ENCODE measurements around the gene GZMA. TPM values are rescaled to one million over a fixed set of nuclear protein-coding genes. Genes with fewer than 3 reads are reported as not detected.

GZMA gene
- total RNA-seq, 3 donors from 2014 or later: 1.0 to 1.6 TPM; not detected in 1

- H3K27ac ChIP-seq: no peak overlapping the region
- H3K4me1 ChIP-seq: no peaks in the 10 kb centered on the region
- H3K27me3 ChIP-seq: no peaks in the 10 kb centered on the region
- TF ChIP-seq, protein P1, sequence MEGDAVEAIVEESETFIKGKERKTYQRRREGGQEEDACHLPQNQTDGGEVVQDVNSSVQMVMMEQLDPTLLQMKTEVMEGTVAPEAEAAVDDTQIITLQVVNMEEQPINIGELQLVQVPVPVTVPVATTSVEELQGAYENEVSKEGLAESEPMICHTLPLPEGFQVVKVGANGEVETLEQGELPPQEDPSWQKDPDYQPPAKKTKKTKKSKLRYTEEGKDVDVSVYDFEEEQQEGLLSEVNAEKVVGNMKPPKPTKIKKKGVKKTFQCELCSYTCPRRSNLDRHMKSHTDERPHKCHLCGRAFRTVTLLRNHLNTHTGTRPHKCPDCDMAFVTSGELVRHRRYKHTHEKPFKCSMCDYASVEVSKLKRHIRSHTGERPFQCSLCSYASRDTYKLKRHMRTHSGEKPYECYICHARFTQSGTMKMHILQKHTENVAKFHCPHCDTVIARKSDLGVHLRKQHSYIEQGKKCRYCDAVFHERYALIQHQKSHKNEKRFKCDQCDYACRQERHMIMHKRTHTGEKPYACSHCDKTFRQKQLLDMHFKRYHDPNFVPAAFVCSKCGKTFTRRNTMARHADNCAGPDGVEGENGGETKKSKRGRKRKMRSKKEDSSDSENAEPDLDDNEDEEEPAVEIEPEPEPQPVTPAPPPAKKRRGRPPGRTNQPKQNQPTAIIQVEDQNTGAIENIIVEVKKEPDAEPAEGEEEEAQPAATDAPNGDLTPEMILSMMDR (IDR thresholded peaks at IDR 0.05): no peak
- TF ChIP-seq POLR2A (IDR thresholded peaks at IDR 0.05): no peak
- no peak for TF ChIP-seq POLR2AphosphoS5 (IDR thresholded peaks at IDR 0.05)
- no peak for DNase-seq (ENCODE audit: low spot score in 2 of 2)
- peaks cover 0 to 8% of the 10 kb centered on the region in 2 donors for H3K9me3 ChIP-seq
- H3K36me3 ChIP-seq: no peaks in the 10 kb centered on the region
- H3K4me3 ChIP-seq: no peak overlapping the region
- intact Hi-C loops (cut with DNase I; ENCODE audit: low total_unique reads): no loop called here
Observed at GRCh38 chr5:55134053-55134722, 31.7 kb downstream of the GZMA start.

GRCh38 chr5:55136521-55136920 lies 34.1 kb downstream of the GZMA start:
- no peak overlapping the region for H3K4me3 ChIP-seq

DNA sequence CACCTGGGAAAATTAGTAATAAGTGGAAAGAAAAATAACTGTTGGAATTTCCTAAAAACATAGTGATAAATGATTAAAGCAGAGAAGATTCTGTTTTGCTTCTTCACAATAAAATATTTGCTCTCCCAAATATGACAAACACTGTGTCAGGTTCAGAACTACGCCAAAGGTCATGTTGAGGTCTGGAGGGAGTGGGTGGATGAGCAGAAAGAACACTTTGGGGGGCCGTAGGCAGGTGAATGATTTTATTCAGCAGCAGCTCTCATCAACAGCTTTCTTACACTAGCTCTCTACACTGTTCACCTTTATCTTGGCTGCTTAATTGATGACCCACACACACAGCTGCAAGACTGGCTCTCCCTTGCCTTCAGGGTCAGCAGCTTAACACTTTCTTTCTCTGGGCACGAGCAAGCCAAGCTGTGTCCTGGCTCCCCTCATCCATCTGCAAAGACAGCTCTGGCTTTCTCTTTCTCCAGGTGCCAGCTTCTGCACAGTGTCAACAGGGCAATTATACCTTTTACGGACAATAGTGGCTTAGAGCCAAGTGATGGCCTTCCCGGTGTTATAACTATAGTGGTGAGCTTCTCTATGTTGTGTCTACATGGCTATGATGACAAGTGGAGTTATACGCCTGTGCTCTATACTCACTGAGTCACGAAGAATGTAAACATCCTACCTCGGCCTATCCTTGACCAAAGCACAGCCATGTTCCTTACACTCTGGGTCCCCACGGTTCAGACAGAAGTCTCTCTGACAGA lies 38.6 kb downstream of the GZMA start:
- TF ChIP-seq POLR2A (IDR thresholded peaks at IDR 0.05): no peak
- TF ChIP-seq POLR2AphosphoS5 (IDR thresholded peaks at IDR 0.05): no peak
- TF ChIP-seq, protein P1 (IDR thresholded peaks at IDR 0.05): no peak
- Histone ChIP-seq H3K27ac (no peak overlapping the region), H3K4me3 (no peak overlapping the region), H3K4me1 (no peaks in the 10 kb centered on the region), H3K27me3 (no peaks in the 10 kb centered on the region), H3K36me3 (no peaks in the 10 kb centered on the region), H3K9me3 (no peaks in the 10 kb centered on the region)
- intact Hi-C loops (cut with DNase I; ENCODE audit: low total_unique reads): no loop called here
- no peak for DNase-seq (ENCODE audit: low spot score in 2 of 2)

More at GRCh38 chr5:55136521-55136920, 34.1 kb downstream of the GZMA start:
- H3K36me3 ChIP-seq: no peaks in the 10 kb centered on the region
- no peak for DNase-seq (ENCODE audit: low spot score in 2 of 2)
- no peaks in the 10 kb centered on the region for H3K4me1 ChIP-seq
- TF ChIP-seq POLR2AphosphoS5 (IDR thresholded peaks at IDR 0.05): no peak
- TF ChIP-seq POLR2A (IDR thresholded peaks at IDR 0.05): no peak
- TF ChIP-seq, protein P1 (IDR thresholded peaks at IDR 0.05): no peak
- no peaks in the 10 kb centered on the region for H3K27me3 ChIP-seq
- intact Hi-C loops (cut with DNase I; ENCODE audit: low total_unique reads): no loop called here
- no peaks in the 10 kb centered on the region for H3K9me3 ChIP-seq
- H3K27ac ChIP-seq: no peak overlapping the region

DNA sequence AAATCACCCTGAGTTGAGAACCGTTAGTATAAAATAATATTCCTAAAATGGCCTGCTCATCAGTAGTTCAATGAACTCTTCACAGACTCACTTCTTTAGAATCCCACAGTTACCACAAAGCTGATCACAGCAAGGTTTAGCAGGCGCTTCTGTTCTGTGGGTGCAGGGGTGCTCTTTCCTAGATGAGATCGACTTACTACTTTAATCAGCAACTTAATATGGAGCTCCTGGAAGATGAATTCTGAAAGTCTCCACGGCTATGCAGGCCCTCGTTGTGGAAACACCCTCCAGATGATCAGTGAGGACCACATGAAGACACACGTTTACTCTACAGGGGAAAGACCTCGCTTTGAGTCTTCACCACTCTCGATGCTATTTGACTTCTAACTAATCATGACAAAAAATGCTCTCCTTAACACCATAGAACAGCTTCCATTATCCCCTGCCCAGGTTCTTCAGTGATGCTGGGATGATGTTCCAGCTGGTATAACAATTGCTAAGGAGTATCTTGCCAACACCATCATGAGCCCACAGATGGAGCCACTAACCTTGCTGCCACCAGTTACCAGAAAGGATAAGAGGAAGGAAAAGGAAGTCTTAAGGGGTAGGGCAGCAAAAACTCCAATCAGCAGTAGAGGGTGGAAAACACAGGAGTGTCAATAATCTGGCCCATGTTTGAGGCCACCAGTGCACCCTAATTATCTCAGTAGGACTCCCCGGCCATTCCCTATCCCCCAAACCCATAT lies 39.7 kb downstream of the GZMA start:
- no peaks in the 10 kb centered on the region for H3K27me3 ChIP-seq
- no peak for DNase-seq (ENCODE audit: low spot score in 2 of 2)
- TF ChIP-seq, protein P1 (IDR thresholded peaks at IDR 0.05): no peak
- TF ChIP-seq POLR2A (IDR thresholded peaks at IDR 0.05) (no peak), POLR2AphosphoS5 (IDR thresholded peaks at IDR 0.05) (no peak)
- H3K9me3 ChIP-seq: no peaks in the 10 kb centered on the region
- no peak overlapping the region for H3K27ac ChIP-seq
- H3K36me3 ChIP-seq: no peaks in the 10 kb centered on the region
- intact Hi-C loops (cut with DNase I; ENCODE audit: low total_unique reads): no loop called here
- H3K4me3 ChIP-seq: no peak overlapping the region
- H3K4me1 ChIP-seq: no peaks in the 10 kb centered on the region
